Naive thymus-derived CD4-positive, alpha-beta T cell (primary cell): ENCODE data around the gene PARP3. TPM values are rescaled to one million over a fixed set of nuclear protein-coding genes. Genes with fewer than 3 reads are reported as not detected.
"Not testable (repeated sequence)": the region's sequence is repeated elsewhere in the genome, so short reads cannot be mapped to it uniquely, and the experiment has no call there.

Source experiments
- ATAC-seq: fragments of 150-1000 bp; cut with Tn5 transposase; 2 replicates; pipeline ENCODE4 v1.10.0; 2021; ENCODE audit warnings: mild to moderate bottlenecking, moderate library complexity
- CTCF ChIA-PET: fragments of 350-600 bp; sonication (Branson Sonifier 250); formaldehyde crosslinking; loops from one replicate; lab custom pipeline; 2021; ENCODE audit warnings: antibody characterized with exemption; lab: Charles Lee
- POLR2A ChIA-PET: fragments of 350-600 bp; sonication (Branson Sonifier 250); formaldehyde crosslinking; loops from one replicate; lab custom pipeline; 2021; ENCODE audit warnings: antibody characterized with exemption, inconsistent platforms; lab: Charles Lee
- DNase-seq, 9 donors: peaks; one replicate each; pipeline versions ENCODE4 v3.0.0 to v3.0.0-alpha.2; 2020 to 2022; ENCODE audit warnings: mixed read lengths in 1 of 9
- H3K27ac ChIP-seq: one replicate; pipeline ENCODE4 v1.7.0; 2013; ENCODE audit warnings: mild to moderate bottlenecking, low read depth, low read length, moderate library complexity
- H3K27me3 ChIP-seq, 2 donors: one replicate each; pipeline ENCODE4 v1.7.0; 2013; ENCODE audit warnings: low read length in 2 of 2, mild to moderate bottlenecking in 2 of 2, moderate library complexity in 2 of 2; ENCODE audit not compliant: control insufficient read depth in 2 of 2, insufficient read depth in 2 of 2
- H3K36me3 ChIP-seq, 3 experiments: 1 replicate in 2 of 3; 2 replicates in 1 of 3; pipeline ENCODE4 v1.7.0; 2013; ENCODE audit warnings: low read length in 3 of 3, mild to moderate bottlenecking in 3 of 3, moderate library complexity in 1 of 3; ENCODE audit not compliant: insufficient read depth in 3 of 3, control insufficient read depth in 2 of 3
- H3K4me1 ChIP-seq, 2 donors: one replicate each; pipeline ENCODE4 v1.7.0; 2013; ENCODE audit warnings: low read length in 2 of 2, mild to moderate bottlenecking in 2 of 2, moderate library complexity in 1 of 2; ENCODE audit not compliant: control insufficient read depth in 2 of 2, insufficient read depth in 2 of 2
- H3K4me3 ChIP-seq: 2 replicates; pipeline ENCODE4 v1.7.0; 2013; ENCODE audit warnings: mild to moderate bottlenecking, low read length
- H3K9me3 ChIP-seq, 3 experiments: 1 replicate in 2 of 3; 2 replicates in 1 of 3; pipeline ENCODE4 v1.7.0; 2013; ENCODE audit warnings: low read length in 3 of 3; ENCODE audit not compliant: control insufficient read depth in 2 of 3
- H3K27ac Mint-ChIP-seq, 9 donors: one replicate each; pipeline ENCODE4 v1.8.0; 2020 to 2022; ENCODE audit warnings: mixed read lengths in 9 of 9, mild to moderate bottlenecking in 8 of 9, moderate library complexity in 5 of 9, inconsistent platforms in 2 of 9
- H3K27me3 Mint-ChIP-seq, 5 donors: one replicate each; pipeline ENCODE4 v1.8.0; 2021 to 2022; ENCODE audit warnings: mixed read lengths in 5 of 5, mild to moderate bottlenecking in 1 of 5
- H3K36me3 Mint-ChIP-seq, 5 donors: one replicate each; pipeline ENCODE4 v1.8.0; 2020 to 2022; ENCODE audit warnings: mixed read lengths in 5 of 5, mild to moderate bottlenecking in 3 of 5, inconsistent platforms in 1 of 5
- H3K4me1 Mint-ChIP-seq, 7 donors: one replicate each; pipeline ENCODE4 v1.8.0; 2020 to 2022; ENCODE audit warnings: mixed read lengths in 7 of 7, mild to moderate bottlenecking in 3 of 7, inconsistent platforms in 1 of 7
- H3K4me3 Mint-ChIP-seq, 10 donors: one replicate each; pipeline ENCODE4 v1.8.0; 2020 to 2022; ENCODE audit warnings: mild to moderate bottlenecking in 10 of 10, mixed read lengths in 10 of 10, moderate library complexity in 6 of 10, inconsistent platforms in 2 of 10
- H3K9me3 Mint-ChIP-seq, 11 donors: one replicate each; pipeline ENCODE4 v1.8.0; 2020 to 2022; ENCODE audit warnings: mixed read lengths in 11 of 11, mild to moderate bottlenecking in 4 of 11, inconsistent platforms in 1 of 11, moderate library complexity in 1 of 11
- intact Hi-C, 2 donors: fragments of 100-400 bp; cut with micrococcal nuclease; formaldehyde crosslinking; loops; one replicate each; pipeline ENCODE4 v1.15.1; 2023
- polyA plus RNA-seq, 2 donors: library from polyadenylated mRNA; unstranded; fragments of 300-500 nt; fragmentation: Illumina TruSeq; gene quantifications; one replicate each; pipeline ENCODE4 v1.2.3, GENCODE V29; 2021
- total RNA-seq, 6 experiments: library from RNA in 5 of 6; stranded (reverse) in 5 of 6; gene quantifications; 1 replicate in 5 of 6; 2 replicates in 1 of 6; pipeline ENCODE4 v1.2.3 and lab custom pipeline; 2021 to 2026

PARP3 gene
- total RNA-seq (10 to 100 TPM in 3 of 5 experiments, 1 to 10 TPM in 2; 7.7 to 21.5 (median 11.2) TPM), polyA plus RNA-seq (1 to 10 TPM; 3.2 to 7.6 TPM), total RNA-seq (lab: John Stamatoyannopoulos, UW) (11.0 reads per million, percentile 38 among the genes with 10 or more reads in this experiment)

DNA sequence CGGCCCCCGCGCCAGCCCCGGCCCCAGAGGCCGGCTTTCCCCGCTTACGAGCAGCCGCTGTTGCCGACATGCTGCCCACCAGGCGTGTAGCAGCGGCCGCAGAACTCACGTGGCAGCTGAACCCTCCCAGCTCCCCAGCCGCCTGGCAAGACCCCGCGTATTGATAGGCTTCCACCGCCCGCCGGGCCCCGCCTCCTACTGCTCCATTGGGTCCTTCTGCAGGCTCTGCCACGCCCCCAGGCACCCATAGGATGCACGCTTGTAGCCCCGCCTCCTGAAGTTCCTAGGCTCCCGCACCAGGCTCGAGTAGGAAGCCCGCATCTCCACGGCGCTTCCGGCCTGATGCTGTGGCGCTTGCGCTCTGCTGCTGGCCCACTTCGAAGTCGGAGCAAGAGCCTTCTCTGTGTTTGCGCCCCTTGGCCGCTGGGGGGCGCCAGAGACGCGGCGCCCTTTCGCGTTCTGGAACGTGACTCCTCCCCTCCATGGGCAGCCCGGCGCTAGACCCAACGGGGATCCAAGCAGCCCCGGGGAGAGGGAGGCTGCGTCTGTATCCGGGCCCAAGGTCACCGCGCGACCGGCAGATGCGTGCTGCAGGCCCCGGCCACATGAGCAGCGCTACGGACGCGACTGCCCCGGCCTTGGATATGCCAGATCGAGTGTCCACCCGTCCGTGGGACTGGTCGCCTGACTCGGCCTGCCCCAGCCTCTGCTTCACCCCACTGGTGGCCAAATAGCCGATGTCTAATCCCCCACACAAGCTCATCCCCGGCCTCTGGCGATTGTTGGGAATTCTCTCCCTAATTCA, at the start of gene PARP3, which contains the start of gene RRP9:
Gene PARP3 (plus strand): TSS at position 566 of the 805 bp plus-strand sequence. CDS start 993 bp downstream, outside the sequence.
Gene RRP9 (minus strand): TSS at position 107 of the 805 bp plus-strand sequence. CDS start 37 bp downstream, at position 70.
- Mint-ChIP-seq H3K4me3 (peak within 1 kb of the TSS; percentile 72 to 94 (median 90)), H3K4me1 (peaks cover 22 to 40% (median 31%) of the 10 kb centered on the region in 7 donors), H3K27ac (peak within 1 kb of the TSS; percentile 78 to 92 (median 89)), H3K27me3 (no peaks in the 10 kb centered on the region), H3K9me3 (no peaks in the 10 kb centered on the region), H3K36me3 (peaks cover 0 to 10% (median 3%) of the 10 kb centered on the region in 5 donors)
- intact Hi-C loops = loop anchor here (1.0 to 5.0 kb wide), 17 partner anchors 14 to 1325 kb away; partner anchors contain the start of genes ABHD14B (in 2 of the 2), ALAS1 (in 2 of the 2), DCAF1 (in 2 of the 2) and RPL29 (in 2 of the 2)
- CTCF ChIA-PET = interaction anchor here (0.6 to 3.6 kb wide), 21 partner anchors 32 to 420 kb away, joined by 3 to 28 read pairs (median 4); partner anchors contain the start of genes ABHD14A, ABHD14B and RPL29
- H3K27ac ChIP-seq = peak within 1 kb of the TSS; percentile 80
- DNase-seq (peak; percentile 97 to 100 (median 99)), ATAC-seq (peak; percentile 98)
- H3K36me3 ChIP-seq = peaks cover 0 to 19% (median 0%) of the 10 kb centered on the region in 3 experiments
- peaks cover 19 to 23% of the 10 kb centered on the region in 2 donors for H3K4me1 ChIP-seq
- H3K4me3 ChIP-seq = peak within 1 kb of the TSS; percentile 78
- no peaks in the 10 kb centered on the region for H3K9me3 ChIP-seq
- no peaks in the 10 kb centered on the region for H3K27me3 ChIP-seq
- POLR2A ChIA-PET = interaction anchor here (0.6 to 3.1 kb wide), 16 partner anchors 12 to 1705 kb away, joined by 3 to 34 read pairs (median 4); partner anchors contain the start of genes ABHD14A, ABHD14B, PCBP4 and RPL29

GRCh38 chr3:51894391-51894790, 47.8 kb upstream of the PARP3 start:
- H3K27ac Mint-ChIP-seq = no peak overlapping the region
- H3K4me3 Mint-ChIP-seq = no peak overlapping the region

GRCh38 chr3:51894939-51895338, 47.2 kb upstream of the PARP3 start:
- H3K27me3 ChIP-seq = no peaks in the 10 kb centered on the region
- no peak overlapping the region for H3K4me3 ChIP-seq
- H3K27ac Mint-ChIP-seq = no peak overlapping the region
- peaks cover 0 to 1% (median 0%) of the 10 kb centered on the region in 11 donors for H3K9me3 Mint-ChIP-seq
- POLR2A ChIA-PET = no interaction called here
- H3K9me3 ChIP-seq = no peaks in the 10 kb centered on the region
- no peaks in the 10 kb centered on the region for H3K4me1 ChIP-seq
- H3K27me3 Mint-ChIP-seq = peaks cover 20 to 38% (median 32%) of the 10 kb centered on the region in 5 donors
- intact Hi-C loops = no loop called here
- ATAC-seq = no peak
- H3K36me3 ChIP-seq = no peaks in the 10 kb centered on the region
- H3K4me1 Mint-ChIP-seq = peaks cover 0 to 16% (median 8%) of the 10 kb centered on the region in 7 donors
- no peak overlapping the region for H3K27ac ChIP-seq
- CTCF ChIA-PET = no interaction called here
- H3K36me3 Mint-ChIP-seq = no peaks in the 10 kb centered on the region
- H3K4me3 Mint-ChIP-seq = no peak overlapping the region
- DNase-seq = no peak

More at GRCh38 chr3:51894391-51894790, 47.8 kb upstream of the PARP3 start:
- CTCF ChIA-PET = no interaction called here
- POLR2A ChIA-PET = no interaction called here
- no peaks in the 10 kb centered on the region for H3K36me3 Mint-ChIP-seq
- Histone ChIP-seq H3K4me3 (no peak overlapping the region), H3K4me1 (no peaks in the 10 kb centered on the region), H3K36me3 (no peaks in the 10 kb centered on the region), H3K27ac (no peak overlapping the region), H3K27me3 (no peaks in the 10 kb centered on the region), H3K9me3 (no peaks in the 10 kb centered on the region)
- H3K27me3 Mint-ChIP-seq = peaks cover 19 to 39% (median 32%) of the 10 kb centered on the region in 5 donors
- DNase-seq (no peak), ATAC-seq (no peak)
- H3K4me1 Mint-ChIP-seq = peaks cover 0 to 16% (median 8%) of the 10 kb centered on the region in 7 donors
- peaks cover 0 to 1% (median 0%) of the 10 kb centered on the region in 11 donors for H3K9me3 Mint-ChIP-seq
- intact Hi-C loops = no loop called here

DNA sequence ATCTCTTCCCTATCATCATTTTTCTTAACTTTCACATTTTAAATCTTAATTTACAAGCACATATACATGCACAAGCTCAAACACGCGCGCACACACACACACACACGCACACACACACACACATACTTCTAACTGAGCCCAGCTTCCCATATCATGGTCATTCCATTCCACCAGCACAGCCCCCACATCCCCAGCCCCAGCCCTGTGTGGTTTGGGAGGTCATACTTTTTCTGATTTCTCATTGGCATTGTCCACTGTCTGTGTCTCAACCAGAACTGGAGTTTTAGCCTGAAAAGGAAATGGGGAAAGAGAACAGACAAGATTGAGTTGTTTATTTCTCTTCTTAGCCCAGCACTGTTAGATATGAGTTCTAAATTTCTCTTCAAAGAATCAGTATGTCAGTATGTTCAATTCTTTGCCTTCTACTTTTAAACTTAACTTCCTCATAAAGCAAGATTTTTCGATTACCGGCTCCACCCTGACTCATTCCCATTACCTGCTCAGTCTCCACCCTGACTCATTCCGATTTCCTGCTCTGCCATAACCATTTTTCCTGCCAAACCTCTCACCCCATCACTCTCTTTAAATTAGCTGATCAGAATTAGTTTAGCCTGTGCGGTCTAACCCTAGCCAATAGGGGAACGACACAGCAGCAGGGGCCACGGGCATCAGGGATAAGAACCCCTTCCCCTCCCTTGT, 45.4 kb upstream of the PARP3 start:
- H3K27ac Mint-ChIP-seq = peak overlapping the region in 1 of 9 donors; percentile 39
- peaks cover 0 to 6% (median 4%) of the 10 kb centered on the region in 7 donors for H3K4me1 Mint-ChIP-seq
- peaks cover 0 to 1% (median 0%) of the 10 kb centered on the region in 11 donors for H3K9me3 Mint-ChIP-seq

GRCh38 chr3:51897391-51897790, 44.8 kb upstream of the PARP3 start:
- ChIA-PET POLR2A (no interaction called here), CTCF (no interaction called here)
- intact Hi-C loops = no loop called here
- ATAC-seq = no peak
- Histone ChIP-seq H3K4me3 (no peak overlapping the region), H3K9me3 (no peaks in the 10 kb centered on the region), H3K27ac (no peak overlapping the region), H3K36me3 (no peaks in the 10 kb centered on the region), H3K27me3 (no peaks in the 10 kb centered on the region), H3K4me1 (no peaks in the 10 kb centered on the region)
- no peak overlapping the region for H3K27ac Mint-ChIP-seq
- peaks cover 0 to 2% (median 0%) of the 10 kb centered on the region in 5 donors for H3K36me3 Mint-ChIP-seq
- no peaks in the 10 kb centered on the region for H3K4me1 Mint-ChIP-seq
- DNase-seq = no peak
- no peak overlapping the region for H3K4me3 Mint-ChIP-seq
- H3K9me3 Mint-ChIP-seq = peaks cover 0 to 1% (median 0%) of the 10 kb centered on the region in 11 donors
- H3K27me3 Mint-ChIP-seq = peaks cover 15 to 37% (median 37%) of the 10 kb centered on the region in 5 donors

More for the DNA sequence above, 45.4 kb upstream of the PARP3 start:
- Mint-ChIP-seq H3K27me3 (peaks cover 18 to 40% (median 34%) of the 10 kb centered on the region in 5 donors), H3K4me3 (no peak overlapping the region), H3K36me3 (no peaks in the 10 kb centered on the region)
- no peaks in the 10 kb centered on the region for H3K36me3 ChIP-seq
- ATAC-seq (no peak), DNase-seq (no peak)
- intact Hi-C loops = no loop called here
- no peak overlapping the region for H3K27ac ChIP-seq
- H3K9me3 ChIP-seq = no peaks in the 10 kb centered on the region
- H3K4me3 ChIP-seq = no peak overlapping the region
- ChIA-PET POLR2A (no interaction called here), CTCF (no interaction called here)
- H3K4me1 ChIP-seq = no peaks in the 10 kb centered on the region
- no peaks in the 10 kb centered on the region for H3K27me3 ChIP-seq

DNA sequence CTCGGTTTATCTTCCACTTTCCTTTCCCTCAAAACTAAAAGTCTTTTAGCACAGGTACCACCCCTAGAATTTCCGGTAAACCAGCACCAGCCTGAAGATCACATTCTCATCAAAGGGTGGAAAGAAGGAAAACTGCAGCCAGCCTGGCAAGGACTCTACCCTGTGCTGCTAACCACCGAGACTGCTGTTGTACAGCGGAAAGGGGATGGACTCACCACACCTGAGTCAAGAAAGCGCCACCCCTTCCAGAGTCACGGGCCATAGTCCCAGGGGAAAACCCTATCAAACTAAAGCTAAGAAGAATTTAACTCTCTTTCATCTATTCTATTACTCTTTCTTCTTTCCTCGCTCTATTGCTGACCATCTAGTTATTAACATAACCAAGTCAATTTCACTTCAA, 42.1 kb upstream of the PARP3 start:
- ATAC-seq, DNase-seq, intact Hi-C loops, H3K27ac ChIP-seq, H3K4me3 ChIP-seq, H3K4me3 Mint-ChIP-seq, H3K4me1 Mint-ChIP-seq, H3K27ac Mint-ChIP-seq, H3K36me3 Mint-ChIP-seq, H3K36me3 ChIP-seq, POLR2A ChIA-PET, H3K9me3 ChIP-seq, H3K9me3 Mint-ChIP-seq, H3K4me1 ChIP-seq, CTCF ChIA-PET, H3K27me3 ChIP-seq: not testable (repeated sequence)
- H3K27me3 Mint-ChIP-seq = peaks cover 14 to 45% (median 42%) of the 10 kb centered on the region in 5 donors
